ENCODE data around the gene SCAPER. TPM values are rescaled to one million over a fixed set of nuclear protein-coding genes. Genes with fewer than 3 reads are reported as not detected.

Gene SCAPER
- total RNA-seq, 1 donor from 2014 or later, result 42.6 TPM

- intact Hi-C loops (cut with micrococcal nuclease), result no loop called here
- H3K4me3 ChIP-seq, result no peak overlapping the region
- TF ChIP-seq, protein P1, sequence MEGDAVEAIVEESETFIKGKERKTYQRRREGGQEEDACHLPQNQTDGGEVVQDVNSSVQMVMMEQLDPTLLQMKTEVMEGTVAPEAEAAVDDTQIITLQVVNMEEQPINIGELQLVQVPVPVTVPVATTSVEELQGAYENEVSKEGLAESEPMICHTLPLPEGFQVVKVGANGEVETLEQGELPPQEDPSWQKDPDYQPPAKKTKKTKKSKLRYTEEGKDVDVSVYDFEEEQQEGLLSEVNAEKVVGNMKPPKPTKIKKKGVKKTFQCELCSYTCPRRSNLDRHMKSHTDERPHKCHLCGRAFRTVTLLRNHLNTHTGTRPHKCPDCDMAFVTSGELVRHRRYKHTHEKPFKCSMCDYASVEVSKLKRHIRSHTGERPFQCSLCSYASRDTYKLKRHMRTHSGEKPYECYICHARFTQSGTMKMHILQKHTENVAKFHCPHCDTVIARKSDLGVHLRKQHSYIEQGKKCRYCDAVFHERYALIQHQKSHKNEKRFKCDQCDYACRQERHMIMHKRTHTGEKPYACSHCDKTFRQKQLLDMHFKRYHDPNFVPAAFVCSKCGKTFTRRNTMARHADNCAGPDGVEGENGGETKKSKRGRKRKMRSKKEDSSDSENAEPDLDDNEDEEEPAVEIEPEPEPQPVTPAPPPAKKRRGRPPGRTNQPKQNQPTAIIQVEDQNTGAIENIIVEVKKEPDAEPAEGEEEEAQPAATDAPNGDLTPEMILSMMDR (IDR thresholded peaks at IDR 0.05; ENCODE audit: borderline replicate concordance), result no peak
- no peak for DNase-seq
- no peaks in the 10 kb centered on the region for H3K4me1 ChIP-seq
- H3K36me3 ChIP-seq, result peaks cover 37% of the 10 kb centered on the region
- no peak overlapping the region for H3K27ac ChIP-seq (replicated peaks)
- H3K27me3 ChIP-seq (ENCODE audit: low read depth), result no peaks in the 10 kb centered on the region
- H3K9me3 ChIP-seq (replicated peaks), result peaks cover 11% of the 10 kb centered on the region
Measured at GRCh38 chr15:76468722-76469121, 436.4 kb downstream of the SCAPER start.

GRCh38 chr15:76467136-76467535 lies 438.0 kb downstream of the SCAPER start:
- Histone ChIP-seq H3K9me3 (replicated peaks) (peaks cover 11% of the 10 kb centered on the region), H3K36me3 (peaks cover 41% of the 10 kb centered on the region), H3K4me1 (no peaks in the 10 kb centered on the region), H3K4me3 (no peak overlapping the region), H3K27ac (replicated peaks) (no peak overlapping the region), H3K27me3 (ENCODE audit: low read depth) (no peaks in the 10 kb centered on the region)
- TF ChIP-seq, protein P1 (IDR thresholded peaks at IDR 0.05; ENCODE audit: borderline replicate concordance), result no peak
- no peak for DNase-seq
- intact Hi-C loops (cut with micrococcal nuclease), result no loop called here

DNA sequence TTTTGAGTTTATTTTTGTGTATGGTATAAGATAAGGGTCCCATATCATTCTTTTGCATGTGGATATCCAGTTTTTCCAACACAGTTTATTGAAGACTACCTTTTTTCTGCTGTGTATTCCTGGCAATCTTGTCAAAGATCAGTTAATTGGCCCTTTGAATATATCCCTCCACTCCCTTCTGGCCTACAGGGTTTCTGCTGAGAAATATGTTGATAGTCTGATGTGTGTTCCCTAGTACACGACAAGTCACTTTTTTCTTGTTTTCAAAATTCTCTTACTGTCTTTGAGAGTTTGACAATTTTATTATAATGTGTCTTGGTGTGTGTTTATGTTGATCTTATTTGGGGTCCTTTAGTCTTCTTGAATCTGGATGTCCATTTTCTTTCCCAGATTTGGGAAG lies 439.4 kb downstream of the SCAPER start:
- H3K9me3 ChIP-seq (replicated peaks), result peaks cover 15% of the 10 kb centered on the region
- DNase-seq, result no peak
- H3K4me1 ChIP-seq, result no peaks in the 10 kb centered on the region
- intact Hi-C loops (cut with micrococcal nuclease), result no loop called here
- peaks cover 39% of the 10 kb centered on the region for H3K36me3 ChIP-seq
- H3K4me3 ChIP-seq, result no peak overlapping the region
- TF ChIP-seq, protein P1 (IDR thresholded peaks at IDR 0.05; ENCODE audit: borderline replicate concordance), result no peak
- no peaks in the 10 kb centered on the region for H3K27me3 ChIP-seq (ENCODE audit: low read depth)
- no peak overlapping the region for H3K27ac ChIP-seq (replicated peaks)

DNA sequence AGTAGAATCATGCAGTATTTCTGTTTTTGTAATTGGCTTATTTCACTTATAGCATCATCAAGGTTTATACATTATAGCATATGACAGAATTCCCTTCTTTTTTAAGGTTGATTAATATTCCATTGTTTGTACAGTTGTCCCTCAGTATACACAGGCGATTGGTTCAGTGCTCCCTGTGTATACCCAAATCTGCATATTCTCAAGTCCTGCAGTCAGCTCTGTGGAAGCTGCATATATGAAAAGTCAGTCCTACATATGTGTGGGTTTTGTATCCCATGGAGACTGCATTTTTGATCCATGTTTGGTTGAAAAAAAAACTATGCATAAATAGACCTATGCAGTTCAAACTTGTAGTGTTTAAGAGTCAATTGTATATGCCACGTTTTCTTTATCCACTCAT lies 440.9 kb downstream of the SCAPER start:
- DNase-seq, result no peak
- TF ChIP-seq, protein P1 (IDR thresholded peaks at IDR 0.05; ENCODE audit: borderline replicate concordance), result no peak
- Histone ChIP-seq H3K27ac (replicated peaks) (no peak overlapping the region), H3K4me1 (no peaks in the 10 kb centered on the region), H3K9me3 (replicated peaks) (peaks cover 22% of the 10 kb centered on the region), H3K27me3 (ENCODE audit: low read depth) (no peaks in the 10 kb centered on the region), H3K4me3 (no peak overlapping the region), H3K36me3 (peaks cover 24% of the 10 kb centered on the region)
- intact Hi-C loops (cut with micrococcal nuclease), result no loop called here

GRCh38 chr15:76460871-76461270 lies 444.3 kb downstream of the SCAPER start:
- H3K27ac ChIP-seq (replicated peaks), result no peak overlapping the region
- H3K36me3 ChIP-seq, result peaks cover 9% of the 10 kb centered on the region
- no peaks in the 10 kb centered on the region for H3K4me1 ChIP-seq
- H3K9me3 ChIP-seq (replicated peaks), result peaks cover 15% of the 10 kb centered on the region
- intact Hi-C loops (cut with micrococcal nuclease), result no loop called here
- no peaks in the 10 kb centered on the region for H3K27me3 ChIP-seq (ENCODE audit: low read depth)
- TF ChIP-seq, protein P1 (IDR thresholded peaks at IDR 0.05; ENCODE audit: borderline replicate concordance), result no peak
- DNase-seq, result no peak
- no peak overlapping the region for H3K4me3 ChIP-seq

GRCh38 chr15:76460347-76460746 lies 444.8 kb downstream of the SCAPER start:
- TF ChIP-seq, protein P1 (IDR thresholded peaks at IDR 0.05; ENCODE audit: borderline replicate concordance), result no peak
- Histone ChIP-seq H3K4me1 (no peaks in the 10 kb centered on the region), H3K27ac (replicated peaks) (no peak overlapping the region), H3K4me3 (no peak overlapping the region), H3K27me3 (ENCODE audit: low read depth) (no peaks in the 10 kb centered on the region), H3K36me3 (peaks cover 9% of the 10 kb centered on the region), H3K9me3 (replicated peaks) (peaks cover 10% of the 10 kb centered on the region)
- no peak for DNase-seq
- intact Hi-C loops (cut with micrococcal nuclease), result no loop called here

All from left ventricle myocardium inferior (tissue), 1 donor.